PC-3 (cell line): ENCODE data around the gene NLRP6.

Experiments
- EZH2phosphoT487 ChIP-seq: fragments of 300-600 bp; sonication (generic); IDR thresholded peaks from 2 replicates; pipeline ENCODE4 v1.6.1; 2018; ENCODE audit warnings: mild to moderate bottlenecking, antibody characterized with exemption, low read length, borderline replicate concordance
- TF ChIP-seq, protein P1 (sequence below): fragments of 300-600 bp; sonication (generic); conservative IDR thresholded peaks from 2 replicates; pipeline ENCODE4 v1.5.1; 2017; ENCODE audit warnings: antibody characterized with exemption, low read depth, mild to moderate bottlenecking, low read length

DNA sequence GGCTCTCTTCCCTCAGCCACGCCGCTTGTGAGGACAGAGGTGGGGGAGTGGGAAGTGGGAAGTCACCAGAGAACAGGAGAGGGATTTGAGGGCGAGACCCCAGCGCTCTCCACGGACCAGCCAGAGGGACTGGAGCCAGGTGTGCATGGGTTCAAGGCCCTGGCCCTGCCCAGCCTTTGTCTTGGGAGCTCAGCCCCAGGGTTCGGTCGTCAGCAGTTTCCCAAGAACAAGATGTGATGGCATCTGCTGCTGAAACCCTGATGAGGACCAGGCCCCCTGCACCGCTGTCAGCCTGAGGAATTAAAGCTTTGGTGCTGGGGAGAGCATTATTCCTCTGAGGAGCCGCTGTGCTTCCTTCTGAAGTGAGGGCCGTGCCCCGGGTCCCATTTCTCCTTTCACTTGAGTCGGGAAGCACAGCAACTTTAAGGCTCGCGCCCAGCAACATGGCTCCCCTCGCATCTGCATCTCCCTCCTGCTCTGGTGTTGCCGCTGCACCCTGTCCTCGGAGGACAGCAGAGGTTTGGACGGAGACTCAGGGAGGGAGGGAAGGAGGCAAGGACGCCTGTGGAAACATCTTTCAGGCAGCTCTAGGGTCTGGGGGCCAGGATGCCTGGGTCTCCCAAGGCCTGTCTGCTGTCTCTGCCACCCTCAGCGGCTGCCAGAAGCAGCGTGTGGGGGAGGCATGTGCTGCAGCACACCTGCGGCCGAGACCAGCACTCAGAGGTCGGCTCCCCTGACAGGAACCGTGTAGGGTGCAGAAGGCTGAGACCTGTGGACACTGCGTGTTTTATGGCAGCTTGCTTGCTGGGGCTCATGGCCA lies 17.4 kb downstream of the NLRP6 start:
- TF ChIP-seq, protein P1, sequence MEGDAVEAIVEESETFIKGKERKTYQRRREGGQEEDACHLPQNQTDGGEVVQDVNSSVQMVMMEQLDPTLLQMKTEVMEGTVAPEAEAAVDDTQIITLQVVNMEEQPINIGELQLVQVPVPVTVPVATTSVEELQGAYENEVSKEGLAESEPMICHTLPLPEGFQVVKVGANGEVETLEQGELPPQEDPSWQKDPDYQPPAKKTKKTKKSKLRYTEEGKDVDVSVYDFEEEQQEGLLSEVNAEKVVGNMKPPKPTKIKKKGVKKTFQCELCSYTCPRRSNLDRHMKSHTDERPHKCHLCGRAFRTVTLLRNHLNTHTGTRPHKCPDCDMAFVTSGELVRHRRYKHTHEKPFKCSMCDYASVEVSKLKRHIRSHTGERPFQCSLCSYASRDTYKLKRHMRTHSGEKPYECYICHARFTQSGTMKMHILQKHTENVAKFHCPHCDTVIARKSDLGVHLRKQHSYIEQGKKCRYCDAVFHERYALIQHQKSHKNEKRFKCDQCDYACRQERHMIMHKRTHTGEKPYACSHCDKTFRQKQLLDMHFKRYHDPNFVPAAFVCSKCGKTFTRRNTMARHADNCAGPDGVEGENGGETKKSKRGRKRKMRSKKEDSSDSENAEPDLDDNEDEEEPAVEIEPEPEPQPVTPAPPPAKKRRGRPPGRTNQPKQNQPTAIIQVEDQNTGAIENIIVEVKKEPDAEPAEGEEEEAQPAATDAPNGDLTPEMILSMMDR, result no peak
- TF ChIP-seq EZH2phosphoT487, result no peak
